ENCODE measurements around the gene ODAPH.

- TF ChIP-seq, protein P1, sequence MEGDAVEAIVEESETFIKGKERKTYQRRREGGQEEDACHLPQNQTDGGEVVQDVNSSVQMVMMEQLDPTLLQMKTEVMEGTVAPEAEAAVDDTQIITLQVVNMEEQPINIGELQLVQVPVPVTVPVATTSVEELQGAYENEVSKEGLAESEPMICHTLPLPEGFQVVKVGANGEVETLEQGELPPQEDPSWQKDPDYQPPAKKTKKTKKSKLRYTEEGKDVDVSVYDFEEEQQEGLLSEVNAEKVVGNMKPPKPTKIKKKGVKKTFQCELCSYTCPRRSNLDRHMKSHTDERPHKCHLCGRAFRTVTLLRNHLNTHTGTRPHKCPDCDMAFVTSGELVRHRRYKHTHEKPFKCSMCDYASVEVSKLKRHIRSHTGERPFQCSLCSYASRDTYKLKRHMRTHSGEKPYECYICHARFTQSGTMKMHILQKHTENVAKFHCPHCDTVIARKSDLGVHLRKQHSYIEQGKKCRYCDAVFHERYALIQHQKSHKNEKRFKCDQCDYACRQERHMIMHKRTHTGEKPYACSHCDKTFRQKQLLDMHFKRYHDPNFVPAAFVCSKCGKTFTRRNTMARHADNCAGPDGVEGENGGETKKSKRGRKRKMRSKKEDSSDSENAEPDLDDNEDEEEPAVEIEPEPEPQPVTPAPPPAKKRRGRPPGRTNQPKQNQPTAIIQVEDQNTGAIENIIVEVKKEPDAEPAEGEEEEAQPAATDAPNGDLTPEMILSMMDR (conservative IDR thresholded peaks at IDR 0.05): no peak
- no peak for TF ChIP-seq ZFX (IDR thresholded peaks at IDR 0.05)
These were observed 3.4 kb upstream of the ODAPH start for GRCh38 chr4:75552452-75552851.
